ENCODE measurements around the gene SLC9A9.

The SLC9A9 gene

GRCh38 chr3:143363949-143364348 lies 484.3 kb downstream of the SLC9A9 start:
- no peak overlapping the region for H3K14ac ChIP-seq (ENCODE audit: low read length)
- no peaks in the 10 kb centered on the region for H3K79me2 ChIP-seq (ENCODE audit: control insufficient read depth, insufficient read depth, low read length, poor library complexity)
- no CpG with 5 or more reads among the region's 1 CpG for WGBS (ENCODE audit: extremely low coverage, insufficient coverage, insufficient read length)
- H4K91ac ChIP-seq (ENCODE audit: low read depth, low read length): no peak overlapping the region
- no peak overlapping the region for H4K8ac ChIP-seq (ENCODE audit: low read depth, low read length)
- no peaks in the 10 kb centered on the region for H3K79me1 ChIP-seq (ENCODE audit: low read length)
- no peaks in the 10 kb centered on the region for H3K9me3 ChIP-seq (ENCODE audit: insufficient read depth, low read depth, low read length)
- no peak overlapping the region for H2BK12ac ChIP-seq (ENCODE audit: low read length)
- no peaks in the 10 kb centered on the region for H3K4me1 ChIP-seq (ENCODE audit: control insufficient read depth in 1 of 2, insufficient read depth in 2 of 2, low read length in 2 of 2)
- no peak overlapping the region for H3K4me2 ChIP-seq (ENCODE audit: low read length)
- no peak overlapping the region for H3K4ac ChIP-seq (ENCODE audit: low read depth, low read length)
- no peak overlapping the region for H2BK120ac ChIP-seq (ENCODE audit: insufficient read depth, low read length, poor library complexity)
- H3K27me3 ChIP-seq (ENCODE audit: insufficient read depth, low read length): no peaks in the 10 kb centered on the region
- H3K27ac ChIP-seq (ENCODE audit: low read depth, low read length): no peak overlapping the region
- H3K23ac ChIP-seq (ENCODE audit: low read length): no peak overlapping the region
- no peak overlapping the region for H3K4me3 ChIP-seq (ENCODE audit: low read depth, low read length)
- H2AFZ ChIP-seq (ENCODE audit: insufficient read depth, low read length, poor library complexity): no peak overlapping the region
- no peak overlapping the region for H2AK5ac ChIP-seq (ENCODE audit: low read length)
- DNase-seq: no peak
- H3K36me3 ChIP-seq (ENCODE audit: control insufficient read depth in 1 of 2, insufficient read depth in 2 of 2, low read length in 2 of 2): no peaks in the 10 kb centered on the region
- H3K18ac ChIP-seq (ENCODE audit: low read length): no peak overlapping the region
- H3K9ac ChIP-seq (ENCODE audit: low read length): no peak overlapping the region
- H2BK5ac ChIP-seq (ENCODE audit: low read depth, low read length, poor library complexity): no peak overlapping the region
- no peak overlapping the region for H4K12ac ChIP-seq (ENCODE audit: low read depth, low read length)

GRCh38 chr3:143363276-143363675 lies 485.0 kb downstream of the SLC9A9 start:
- no peak overlapping the region for H3K18ac ChIP-seq (ENCODE audit: low read length)

GRCh38 chr3:143362115-143362991 lies 485.9 kb downstream of the SLC9A9 start:
- H4K8ac ChIP-seq (ENCODE audit: low read depth, low read length): no peak overlapping the region
- H2AFZ ChIP-seq (ENCODE audit: insufficient read depth, low read length, poor library complexity): no peak overlapping the region
- H3K9me3 ChIP-seq (ENCODE audit: insufficient read depth, low read depth, low read length): no peaks in the 10 kb centered on the region
- H3K79me1 ChIP-seq (ENCODE audit: low read length): no peaks in the 10 kb centered on the region
- no peak overlapping the region for H2BK120ac ChIP-seq (ENCODE audit: insufficient read depth, low read length, poor library complexity)
- H3K4ac ChIP-seq (ENCODE audit: low read depth, low read length): no peak overlapping the region
- H3K27me3 ChIP-seq (ENCODE audit: insufficient read depth, low read length): no peaks in the 10 kb centered on the region
- no peak overlapping the region for H3K23ac ChIP-seq (ENCODE audit: low read length)
- H3K18ac ChIP-seq (ENCODE audit: low read length): no peak overlapping the region
- H2BK5ac ChIP-seq (ENCODE audit: low read depth, low read length, poor library complexity): no peak overlapping the region
- no peak overlapping the region for H3K4me2 ChIP-seq (ENCODE audit: low read length)
- no peak overlapping the region for H2AK5ac ChIP-seq (ENCODE audit: low read length)
- no peak overlapping the region for H3K4me3 ChIP-seq (ENCODE audit: low read depth, low read length)
- no peak overlapping the region for H3K9ac ChIP-seq (ENCODE audit: low read length)
- DNase-seq: no peak
- no peak overlapping the region for H3K27ac ChIP-seq (ENCODE audit: low read depth, low read length)
- H3K14ac ChIP-seq (ENCODE audit: low read length): no peak overlapping the region
- no peak overlapping the region for H4K91ac ChIP-seq (ENCODE audit: low read depth, low read length)
- no peak overlapping the region for H2BK12ac ChIP-seq (ENCODE audit: low read length)
- no peaks in the 10 kb centered on the region for H3K36me3 ChIP-seq (ENCODE audit: control insufficient read depth in 1 of 2, insufficient read depth in 2 of 2, low read length in 2 of 2)
- no peaks in the 10 kb centered on the region for H3K4me1 ChIP-seq (ENCODE audit: control insufficient read depth in 1 of 2, insufficient read depth in 2 of 2, low read length in 2 of 2)
- no CpG with 5 or more reads among the region's 2 CpGs for WGBS (ENCODE audit: extremely low coverage, insufficient coverage, insufficient read length)
- no peak overlapping the region for H4K12ac ChIP-seq (ENCODE audit: low read depth, low read length)
- H3K79me2 ChIP-seq (ENCODE audit: control insufficient read depth, insufficient read depth, low read length, poor library complexity): no peaks in the 10 kb centered on the region

More at GRCh38 chr3:143363276-143363675, 485.0 kb downstream of the SLC9A9 start:
- Histone ChIP-seq H2BK120ac (ENCODE audit: insufficient read depth, low read length, poor library complexity) (no peak overlapping the region), H3K9ac (ENCODE audit: low read length) (no peak overlapping the region), H3K27ac (ENCODE audit: low read depth, low read length) (no peak overlapping the region), H3K4me3 (ENCODE audit: low read depth, low read length) (no peak overlapping the region), H4K91ac (ENCODE audit: low read depth, low read length) (no peak overlapping the region), H2BK12ac (ENCODE audit: low read length) (no peak overlapping the region), H3K23ac (ENCODE audit: low read length) (no peak overlapping the region), H4K8ac (ENCODE audit: low read depth, low read length) (no peak overlapping the region), H2AFZ (ENCODE audit: insufficient read depth, low read length, poor library complexity) (no peak overlapping the region), H2BK5ac (ENCODE audit: low read depth, low read length, poor library complexity) (no peak overlapping the region), H3K9me3 (ENCODE audit: insufficient read depth, low read depth, low read length) (no peaks in the 10 kb centered on the region), H3K79me1 (ENCODE audit: low read length) (no peaks in the 10 kb centered on the region), H2AK5ac (ENCODE audit: low read length) (no peak overlapping the region), H3K4me2 (ENCODE audit: low read length) (no peak overlapping the region), H3K79me2 (ENCODE audit: control insufficient read depth, insufficient read depth, low read length, poor library complexity) (no peaks in the 10 kb centered on the region), H4K12ac (ENCODE audit: low read depth, low read length) (no peak overlapping the region), H3K36me3 (ENCODE audit: control insufficient read depth in 1 of 2, insufficient read depth in 2 of 2, low read length in 2 of 2) (no peaks in the 10 kb centered on the region), H3K4me1 (ENCODE audit: control insufficient read depth in 1 of 2, insufficient read depth in 2 of 2, low read length in 2 of 2) (no peaks in the 10 kb centered on the region), H3K4ac (ENCODE audit: low read depth, low read length) (no peak overlapping the region), H3K27me3 (ENCODE audit: insufficient read depth, low read length) (no peaks in the 10 kb centered on the region), H3K14ac (ENCODE audit: low read length) (no peak overlapping the region)
- DNase-seq: no peak
- WGBS (ENCODE audit: extremely low coverage, insufficient coverage, insufficient read length): no CpG with 5 or more reads among the region's 3 CpGs

- DNase-seq: no peak
- H4K8ac ChIP-seq (ENCODE audit: low read depth, low read length): no peak overlapping the region
- no peak overlapping the region for H2BK12ac ChIP-seq (ENCODE audit: low read length)
- H3K4me2 ChIP-seq (ENCODE audit: low read length): no peak overlapping the region
- no peak overlapping the region for H4K91ac ChIP-seq (ENCODE audit: low read depth, low read length)
- H3K27ac ChIP-seq (ENCODE audit: low read depth, low read length): no peak overlapping the region
- H3K27me3 ChIP-seq (ENCODE audit: insufficient read depth, low read length): no peaks in the 10 kb centered on the region
- H3K4ac ChIP-seq (ENCODE audit: low read depth, low read length): no peak overlapping the region
- H3K18ac ChIP-seq (ENCODE audit: low read length): no peak overlapping the region
- no peak overlapping the region for H4K12ac ChIP-seq (ENCODE audit: low read depth, low read length)
- no CpG with 5 or more reads among the region's 2 CpGs for WGBS (ENCODE audit: extremely low coverage, insufficient coverage, insufficient read length)
- no peak overlapping the region for H3K23ac ChIP-seq (ENCODE audit: low read length)
- H3K14ac ChIP-seq (ENCODE audit: low read length): no peak overlapping the region
- H3K79me1 ChIP-seq (ENCODE audit: low read length): no peaks in the 10 kb centered on the region
- no peaks in the 10 kb centered on the region for H3K79me2 ChIP-seq (ENCODE audit: control insufficient read depth, insufficient read depth, low read length, poor library complexity)
- H3K9ac ChIP-seq (ENCODE audit: low read length): no peak overlapping the region
- no peak overlapping the region for H2AK5ac ChIP-seq (ENCODE audit: low read length)
- H3K4me1 ChIP-seq (ENCODE audit: control insufficient read depth in 1 of 2, insufficient read depth in 2 of 2, low read length in 2 of 2): no peaks in the 10 kb centered on the region
- no peak overlapping the region for H3K4me3 ChIP-seq (ENCODE audit: low read depth, low read length)
- no peak overlapping the region for H2AFZ ChIP-seq (ENCODE audit: insufficient read depth, low read length, poor library complexity)
- no peak overlapping the region for H2BK5ac ChIP-seq (ENCODE audit: low read depth, low read length, poor library complexity)
- no peak overlapping the region for H2BK120ac ChIP-seq (ENCODE audit: insufficient read depth, low read length, poor library complexity)
- no peaks in the 10 kb centered on the region for H3K36me3 ChIP-seq (ENCODE audit: control insufficient read depth in 1 of 2, insufficient read depth in 2 of 2, low read length in 2 of 2)
- H3K9me3 ChIP-seq (ENCODE audit: insufficient read depth, low read depth, low read length): no peaks in the 10 kb centered on the region
Observed at GRCh38 chr3:143361589-143361988, 486.7 kb downstream of the SLC9A9 start.
